Aorta (tissue), 5 donors: ENCODE results near the gene GPX5. TPM values are rescaled to one million over a fixed set of nuclear protein-coding genes. Genes with fewer than 3 reads are reported as not detected.

Source experiments
- ATAC-seq: fragments of 200-7000 bp; cut with Tn5 transposase; one replicate; pipeline ENCODE4 v1.9.1; 2022; ENCODE audit warnings: moderate library complexity; ENCODE audit not compliant: low FRiP score
- DNase-seq, 2 donors: peaks; one replicate each; pipeline ENCODE4 v3.0.0-alpha.2; 2020
- H3K27ac ChIP-seq, 2 donors: one replicate each; pipeline ENCODE4 v1.5.1; 2013; ENCODE audit warnings: low read length in 2 of 2, mild to moderate bottlenecking in 2 of 2, moderate library complexity in 2 of 2, control low read depth in 1 of 2, inconsistent platforms in 1 of 2, low read depth in 1 of 2
- H3K27me3 ChIP-seq, 2 donors: one replicate each; pipeline ENCODE4 v1.6.1; 2013; ENCODE audit warnings: control low read depth in 1 of 2, low read length in 1 of 2, mild to moderate bottlenecking in 1 of 2, moderate library complexity in 1 of 2; ENCODE audit not compliant: insufficient read depth in 2 of 2, control insufficient read depth in 1 of 2
- H3K36me3 ChIP-seq, 2 donors: one replicate each; pipeline ENCODE4 v1.6.1; 2013; ENCODE audit warnings: control low read depth in 1 of 2, low read length in 1 of 2, mild to moderate bottlenecking in 1 of 2; ENCODE audit not compliant: insufficient read depth in 2 of 2, control insufficient read depth in 1 of 2
- H3K4me1 ChIP-seq, 2 donors: one replicate each; pipeline ENCODE4 v1.6.1; 2013; ENCODE audit warnings: low read length in 2 of 2, control low read depth in 1 of 2, mild to moderate bottlenecking in 1 of 2, moderate library complexity in 1 of 2; ENCODE audit not compliant: insufficient read depth in 2 of 2, control insufficient read depth in 1 of 2
- H3K4me3 ChIP-seq, 2 donors: one replicate each; pipeline ENCODE4 v1.5.1; 2013; ENCODE audit warnings: low read length in 2 of 2, control low read depth in 1 of 2, mild to moderate bottlenecking in 1 of 2
- H3K9me3 ChIP-seq: one replicate; pipeline ENCODE4 v1.6.1; 2013; ENCODE audit warnings: mild to moderate bottlenecking, low read length; ENCODE audit not compliant: control insufficient read depth
- WGBS, 2 donors: extraction: QIAGEN DNeasy Blood & Tissue Kit; methylation state at CpG; one replicate each; pipeline ENCODE4 v1.1.7; 2013; 5-methylcytosine and 5-hydroxymethylcytosine counted together
- intact Hi-C, 2 donors: fragments of 100-400 bp; cut with DNase I; formaldehyde crosslinking; loops; one replicate each; pipeline versions ENCODE4 v1.14.2 to v1.15.0; 2022
- polyA plus RNA-seq, 2 donors: library from polyadenylated mRNA; stranded (reverse); fragments of 200-250 nt; gene quantifications; one replicate each; pipeline ENCODE4 v1.2.3, GENCODE V29; 2013
- total RNA-seq, 2 donors: library from RNA; stranded (reverse); fragmentation: NEBNext Ultra II Directional; extraction: Animal tissue kit (Norgen Biotek cat#: 25700); gene quantifications; one replicate each; pipeline ENCODE4 v1.2.1, GENCODE V29; 2021
- donor health status: healthy with polysubstance abuse.
- donor health status: Bipolar disorder and iron deficiency.
- donor health status: DM: no; HTN: no; CAD: no.
- donor health status: DM: no; HTN: no; CAD: no.
- donor health status: DM: yes; HTN: yes; CAD: no.

Gene GPX5
- total and polyA plus RNA-seq, 4 donors: not detected

DNA sequence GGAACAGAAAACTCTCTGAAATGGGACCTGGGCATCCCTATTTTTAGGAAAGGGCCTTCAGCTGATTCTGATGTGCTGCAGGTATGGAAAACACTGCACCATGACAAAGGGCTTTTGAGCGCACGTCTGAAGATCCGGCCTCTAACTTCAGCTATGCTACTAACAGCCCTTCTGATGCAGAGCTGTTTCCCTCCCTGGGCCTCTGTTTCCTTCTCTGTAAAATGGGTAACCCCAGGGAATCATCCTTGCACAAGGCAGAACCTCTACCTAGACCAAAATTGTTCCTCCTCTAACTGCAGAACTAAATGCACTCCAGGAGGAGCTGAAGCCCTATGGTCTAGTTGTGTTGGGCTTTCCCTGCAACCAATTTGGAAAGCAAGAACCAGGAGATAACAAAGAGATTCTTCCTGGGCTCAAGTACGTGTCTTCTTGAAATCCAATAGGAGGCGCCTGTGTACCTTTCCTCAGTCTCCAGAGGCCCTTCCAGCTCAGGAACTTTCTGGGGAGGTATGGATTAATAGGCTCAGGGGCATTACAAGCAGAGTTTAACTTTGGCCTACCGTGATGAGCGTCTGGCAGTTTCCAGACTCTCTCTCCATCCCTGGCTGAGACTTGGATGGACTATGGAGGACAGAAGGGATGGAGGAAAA is 5.9 kb downstream of the GPX5 start:
- DNase-seq: no peak

DNA sequence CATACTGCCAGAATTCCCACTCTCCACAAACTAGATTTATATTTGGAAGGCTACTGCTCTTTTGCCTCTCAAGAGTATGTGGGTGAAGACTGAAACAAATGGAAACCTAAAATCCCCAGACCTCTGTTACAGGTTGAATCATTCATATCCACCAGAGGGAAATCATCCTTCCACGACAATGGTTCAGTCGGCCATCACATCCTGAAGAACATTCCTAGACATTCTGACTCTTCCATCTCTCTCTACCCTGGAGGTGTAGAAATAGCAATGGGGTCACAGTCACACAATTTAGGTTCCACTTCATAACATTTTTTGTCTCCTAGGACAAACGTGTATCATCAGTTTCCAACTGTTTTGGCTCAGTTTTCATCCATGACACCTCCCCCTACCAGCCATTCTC is 8.6 kb downstream of the GPX5 start:
- WGBS, 2 donors: 68 to 74% methylated on average over 3 of the region's 3 CpGs
- Histone ChIP-seq H3K36me3 (no peaks in the 10 kb centered on the region), H3K4me1 (no peaks in the 10 kb centered on the region), H3K27ac (no peak overlapping the region), H3K27me3 (no peaks in the 10 kb centered on the region), H3K9me3 (peaks cover 5% of the 10 kb centered on the region), H3K4me3 (no peak overlapping the region)
- intact Hi-C loops: no loop called here
- ATAC-seq (no peak), DNase-seq (no peak)

More for the DNA sequence above, 5.9 kb downstream of the GPX5 start:
- Histone ChIP-seq H3K4me3 (no peak overlapping the region), H3K27ac (no peak overlapping the region), H3K4me1 (no peaks in the 10 kb centered on the region), H3K27me3 (no peaks in the 10 kb centered on the region), H3K36me3 (no peaks in the 10 kb centered on the region), H3K9me3 (peaks cover 5% of the 10 kb centered on the region)
- 60 to 65% methylated on average over 7 of the region's 7 CpGs for WGBS, 2 donors
- ATAC-seq: no peak
- intact Hi-C loops: no loop called here

DNA sequence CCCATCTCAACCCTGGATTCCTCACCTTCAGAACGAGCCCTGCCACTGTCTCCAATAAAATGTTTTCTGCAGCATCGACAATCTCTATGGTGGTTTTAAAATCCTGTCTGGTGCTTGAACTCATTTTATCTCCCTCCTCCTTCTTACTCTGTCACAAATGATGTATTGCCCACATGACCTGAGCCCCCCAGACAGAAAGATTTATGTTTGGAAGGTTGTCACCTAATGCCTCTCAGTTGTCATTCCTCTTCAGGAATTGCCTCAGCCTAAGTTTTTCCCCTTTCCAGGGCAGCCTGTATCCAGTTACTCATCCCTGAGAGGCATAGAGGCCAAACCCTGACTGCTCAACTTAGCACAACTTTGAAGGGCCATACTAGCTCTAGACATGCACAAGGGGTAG is 9.2 kb downstream of the GPX5 start:
- H3K27me3 ChIP-seq: peaks cover 0 to 2% of the 10 kb centered on the region in 2 donors
- DNase-seq: no peak
- 46 to 64% methylated on average over 2 of the region's 2 CpGs for WGBS, 2 donors

DNA sequence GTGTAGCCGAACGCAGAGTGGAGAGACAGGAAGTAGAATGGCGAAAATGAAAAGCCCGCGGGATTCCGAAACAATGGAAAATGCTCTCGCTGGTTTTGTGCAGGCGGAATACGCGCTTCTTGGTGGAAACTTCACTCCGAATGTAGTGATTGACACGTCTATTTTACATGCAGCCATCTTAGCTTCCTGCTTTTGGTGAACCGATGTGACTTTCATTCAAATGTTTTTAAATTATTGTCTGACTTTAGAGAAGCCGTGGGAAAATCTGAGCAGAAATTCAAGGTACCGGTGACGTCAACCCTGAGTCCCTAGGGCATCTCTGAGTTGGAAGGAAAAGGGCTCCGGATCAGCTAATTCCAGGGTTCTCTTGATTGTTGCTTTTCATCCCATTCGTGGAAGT is 11.4 kb downstream of the GPX5 start:
- peaks cover 3% of the 10 kb centered on the region for H3K9me3 ChIP-seq
- no peak overlapping the region for H3K27ac ChIP-seq
- ATAC-seq (no peak), DNase-seq (no peak)
- peaks cover 0 to 2% of the 10 kb centered on the region in 2 donors for H3K27me3 ChIP-seq
- no peak overlapping the region for H3K4me3 ChIP-seq
- intact Hi-C loops: no loop called here
- 1 to 4% methylated on average over 18 of the region's 18 CpGs for WGBS, 2 donors
- no peaks in the 10 kb centered on the region for H3K36me3 ChIP-seq
- H3K4me1 ChIP-seq: no peaks in the 10 kb centered on the region

More for the DNA sequence above, 9.2 kb downstream of the GPX5 start:
- H3K4me1 ChIP-seq: no peaks in the 10 kb centered on the region
- no peak overlapping the region for H3K27ac ChIP-seq
- no peaks in the 10 kb centered on the region for H3K36me3 ChIP-seq
- H3K4me3 ChIP-seq: no peak overlapping the region
- peaks cover 6% of the 10 kb centered on the region for H3K9me3 ChIP-seq
- intact Hi-C loops: no loop called here
- no peak for ATAC-seq

DNA sequence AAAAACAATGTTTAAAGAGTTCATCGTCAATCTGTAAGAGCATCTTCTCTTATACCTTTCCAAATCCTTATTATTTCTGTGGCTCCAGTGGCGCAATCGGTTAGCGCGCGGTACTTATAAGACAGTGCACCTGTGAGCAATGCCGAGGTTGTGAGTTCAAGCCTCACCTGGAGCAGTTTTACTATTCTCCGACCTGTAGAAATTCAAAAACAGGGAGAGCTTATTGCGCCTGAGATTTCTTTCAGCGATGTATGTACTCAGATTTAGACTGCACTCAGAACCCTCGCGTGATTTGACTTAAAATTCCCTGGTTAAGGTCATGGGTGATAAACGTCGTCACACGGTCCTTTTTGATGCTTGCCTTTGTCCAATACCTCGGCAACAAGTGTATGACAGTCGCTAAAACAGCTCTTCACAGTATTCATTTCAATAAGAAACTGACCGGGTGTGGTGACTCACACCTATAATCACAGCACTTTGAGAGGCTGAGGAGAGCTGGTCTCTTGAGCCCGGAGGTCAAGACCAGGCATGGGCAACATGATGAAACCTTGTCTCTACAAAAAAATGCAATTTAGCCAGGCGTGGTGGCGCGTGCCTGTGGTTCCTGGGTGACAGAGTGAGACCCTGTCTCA is 11.9 kb downstream of the GPX5 start:
- Histone ChIP-seq H3K27ac (no peak overlapping the region), H3K27me3 (peaks cover 0 to 2% of the 10 kb centered on the region in 2 donors), H3K4me1 (no peaks in the 10 kb centered on the region), H3K36me3 (no peaks in the 10 kb centered on the region), H3K9me3 (peaks cover 3% of the 10 kb centered on the region), H3K4me3 (no peak overlapping the region)
- DNase-seq (no peak), ATAC-seq (no peak)
- WGBS, 2 donors: 32 to 33% methylated on average over 22 of the region's 22 CpGs
- intact Hi-C loops: no loop called here

- peaks cover 0 to 2% of the 10 kb centered on the region in 2 donors for H3K27me3 ChIP-seq
- intact Hi-C loops: no loop called here
- H3K27ac ChIP-seq: no peak overlapping the region
Observed at GRCh38 chr6:28541996-28542395, 16.3 kb downstream of the GPX5 start.

GRCh38 chr6:28542440-28543296 is 17.0 kb downstream of the GPX5 start:
- peaks cover 0 to 2% of the 10 kb centered on the region in 2 donors for H3K27me3 ChIP-seq
- H3K4me1 ChIP-seq: no peaks in the 10 kb centered on the region
- intact Hi-C loops: no loop called here
- no peaks in the 10 kb centered on the region for H3K36me3 ChIP-seq
- no peak overlapping the region for H3K27ac ChIP-seq
- WGBS, 2 donors: 1 to 4% methylated on average over 30 of the region's 30 CpGs
- H3K4me3 ChIP-seq: no peak overlapping the region
- ATAC-seq (no peak), DNase-seq (no peak)
- peaks cover 3% of the 10 kb centered on the region for H3K9me3 ChIP-seq

More at GRCh38 chr6:28541996-28542395, 16.3 kb downstream of the GPX5 start:
- Histone ChIP-seq H3K36me3 (no peaks in the 10 kb centered on the region), H3K4me1 (no peaks in the 10 kb centered on the region), H3K9me3 (peaks cover 3% of the 10 kb centered on the region), H3K4me3 (no peak overlapping the region)
- WGBS, 2 donors: 52 to 55% methylated on average over 7 of the region's 7 CpGs
- DNase-seq (no peak), ATAC-seq (no peak)

GRCh38 chr6:28543651-28544610 is 18.2 kb downstream of the GPX5 start:
- peaks cover 3% of the 10 kb centered on the region for H3K9me3 ChIP-seq
- no peak overlapping the region for H3K4me3 ChIP-seq
- H3K4me1 ChIP-seq: no peaks in the 10 kb centered on the region
- H3K27me3 ChIP-seq: peaks cover 0 to 2% of the 10 kb centered on the region in 2 donors
- intact Hi-C loops: no loop called here
- H3K36me3 ChIP-seq: no peaks in the 10 kb centered on the region
- ATAC-seq (no peak), DNase-seq (no peak)
- WGBS, 2 donors: 20 to 22% methylated on average over 31 of the region's 31 CpGs
- H3K27ac ChIP-seq: no peak overlapping the region
